GM18502 (cell line): ENCODE measurements around the gene GPATCH4.
A peak's percentile ranks its signal among the peaks of the same experiment; 100 is the strongest.
"Not testable (repeated sequence)": the region's sequence is repeated elsewhere in the genome, so short reads cannot be mapped to it uniquely, and the experiment has no call there.

Experiments
- ATAC-seq: cut with Tn5 transposase; IDR thresholded peaks from one replicate; pipeline ENCODE4 v1.9.1; 2021; ENCODE audit warnings: mild to moderate bottlenecking; ENCODE audit not compliant: unreplicated experiment, poor library complexity

GPATCH4 gene

DNA sequence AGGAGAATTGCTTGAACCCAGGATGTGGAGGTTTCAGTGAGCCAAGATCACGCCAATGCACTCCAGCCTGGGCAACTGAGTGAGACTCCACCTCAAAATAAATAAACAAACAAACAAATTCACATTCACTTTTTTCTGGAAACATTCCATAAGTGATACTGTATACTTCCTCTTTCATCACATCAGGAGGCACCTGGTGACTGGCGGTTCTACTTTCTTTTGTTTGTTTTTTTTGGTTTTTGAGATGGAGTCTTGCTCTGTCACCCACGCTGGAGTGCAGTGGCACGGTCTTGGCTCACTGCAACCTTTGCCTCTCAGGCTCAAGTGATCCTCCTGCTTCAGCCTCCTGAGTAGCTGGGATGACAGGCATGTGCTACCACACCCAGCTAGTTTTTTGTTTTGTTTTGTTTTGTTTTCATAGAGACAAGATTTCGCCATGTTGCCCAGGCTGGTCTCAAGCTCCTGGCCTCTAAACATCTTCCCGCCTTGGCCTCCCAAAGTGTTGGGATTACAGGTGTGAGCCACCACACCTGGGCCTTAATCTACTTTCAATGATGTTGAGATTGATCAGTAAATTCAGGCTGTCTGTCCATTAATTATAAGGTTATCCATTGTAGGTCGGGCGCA lies 28.7 kb upstream of the GPATCH4 start:
- ATAC-seq = no peak

DNA sequence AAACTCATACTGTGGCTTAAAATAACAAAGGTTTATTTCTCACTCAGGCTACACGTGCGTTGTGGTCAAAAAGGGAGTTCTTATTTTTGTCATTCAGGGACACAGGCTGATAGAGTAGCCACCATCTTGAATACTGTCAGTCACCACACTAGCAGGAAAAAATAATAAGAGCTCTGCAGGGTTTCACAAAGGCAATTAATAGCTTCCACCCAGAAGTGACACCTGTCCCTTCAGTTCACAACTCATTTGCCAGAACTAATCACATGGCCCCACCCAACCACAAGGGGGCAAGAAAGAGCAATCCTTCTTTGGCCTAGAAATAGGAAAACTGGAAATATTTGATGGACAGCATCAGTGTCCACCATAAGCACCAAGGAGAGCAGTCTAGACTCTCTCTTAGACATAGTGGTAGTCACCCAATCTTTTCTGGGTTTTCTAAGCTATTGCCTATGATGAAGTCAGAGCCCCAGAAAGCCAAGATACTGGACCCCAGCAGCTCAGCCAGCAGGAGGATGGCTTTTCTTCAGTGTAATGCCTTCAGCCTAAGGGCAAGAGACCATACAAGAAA lies 26.1 kb upstream of the GPATCH4 start:
- no peak for ATAC-seq

DNA sequence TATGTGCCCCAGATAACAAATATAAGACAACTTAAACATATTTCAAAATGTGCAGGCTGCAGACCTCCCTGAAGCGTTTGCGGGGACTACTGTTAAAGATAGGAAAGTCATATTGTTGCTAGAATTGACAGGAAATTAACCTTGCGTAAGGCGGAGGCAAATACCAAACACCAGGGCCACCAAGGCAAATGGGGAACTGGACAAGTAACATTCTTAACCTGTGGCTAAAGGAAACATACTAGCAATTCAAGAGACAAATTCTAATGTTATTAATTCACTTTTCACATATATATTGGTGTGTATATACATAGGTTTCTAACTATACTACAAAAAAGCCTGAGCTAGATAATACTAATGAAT lies 24.8 kb upstream of the GPATCH4 start:
- no peak for ATAC-seq

DNA sequence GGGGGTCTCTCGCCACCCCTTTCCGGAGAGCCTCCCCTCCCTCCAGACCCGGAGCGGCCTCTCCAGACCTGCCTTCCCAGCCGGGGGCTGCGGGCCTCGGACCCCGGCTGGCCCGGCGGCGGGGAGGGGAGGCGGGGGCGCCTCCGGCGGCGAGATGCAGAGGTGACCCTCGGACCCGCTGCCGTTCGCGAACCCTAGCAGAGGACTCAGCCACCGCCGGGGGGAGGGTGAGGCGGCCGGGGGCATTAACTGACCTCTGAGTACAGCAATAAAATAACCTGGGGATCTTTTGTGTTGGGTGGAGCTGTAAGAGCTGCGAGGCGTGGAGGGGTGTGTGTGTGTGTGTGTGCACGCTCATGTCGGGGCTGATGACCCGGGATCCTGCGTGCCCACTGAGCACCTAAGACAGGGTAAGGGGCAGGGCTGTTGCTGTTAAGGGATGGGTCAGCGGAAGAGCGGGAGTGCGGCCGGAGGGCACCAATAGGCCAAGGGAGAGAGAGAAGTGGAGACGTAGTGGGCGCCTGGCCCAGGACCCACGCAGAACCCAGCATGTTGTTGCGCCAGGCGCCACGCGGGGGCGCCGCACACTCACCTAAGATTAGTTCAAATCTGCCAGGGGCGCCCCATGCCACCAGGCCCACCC lies 24.3 kb upstream of the GPATCH4 start:
- ATAC-seq = no peak

DNA sequence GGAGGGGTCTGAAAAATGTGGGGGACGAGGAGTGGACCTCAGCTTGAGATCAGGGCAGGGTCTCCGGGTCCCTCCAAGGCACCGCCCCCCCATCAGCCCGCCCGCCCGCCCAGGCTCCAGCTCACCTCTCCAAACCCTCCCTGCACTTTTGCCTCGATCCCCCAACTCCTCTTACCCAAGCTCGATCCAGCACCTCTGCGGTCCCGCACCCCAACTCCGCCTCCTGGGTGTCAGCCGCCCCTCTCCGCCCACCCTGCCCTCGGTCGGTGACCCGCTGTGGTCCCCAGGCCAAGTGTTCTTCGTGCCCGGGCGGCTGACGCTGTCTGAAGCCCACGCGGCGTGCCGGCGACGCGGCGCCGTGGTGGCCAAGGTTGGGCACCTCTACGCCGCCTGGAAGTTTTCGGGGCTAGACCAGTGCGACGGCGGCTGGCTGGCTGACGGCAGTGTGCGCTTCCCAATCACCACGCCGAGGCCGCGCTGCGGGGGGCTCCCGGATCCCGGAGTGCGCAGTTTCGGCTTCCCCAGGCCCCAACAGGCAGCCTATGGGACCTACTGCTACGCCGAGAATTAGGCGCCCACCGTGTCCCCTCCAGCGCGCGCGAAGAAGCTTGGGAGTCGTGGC lies 23.6 kb upstream of the GPATCH4 start:
- no peak for ATAC-seq

DNA sequence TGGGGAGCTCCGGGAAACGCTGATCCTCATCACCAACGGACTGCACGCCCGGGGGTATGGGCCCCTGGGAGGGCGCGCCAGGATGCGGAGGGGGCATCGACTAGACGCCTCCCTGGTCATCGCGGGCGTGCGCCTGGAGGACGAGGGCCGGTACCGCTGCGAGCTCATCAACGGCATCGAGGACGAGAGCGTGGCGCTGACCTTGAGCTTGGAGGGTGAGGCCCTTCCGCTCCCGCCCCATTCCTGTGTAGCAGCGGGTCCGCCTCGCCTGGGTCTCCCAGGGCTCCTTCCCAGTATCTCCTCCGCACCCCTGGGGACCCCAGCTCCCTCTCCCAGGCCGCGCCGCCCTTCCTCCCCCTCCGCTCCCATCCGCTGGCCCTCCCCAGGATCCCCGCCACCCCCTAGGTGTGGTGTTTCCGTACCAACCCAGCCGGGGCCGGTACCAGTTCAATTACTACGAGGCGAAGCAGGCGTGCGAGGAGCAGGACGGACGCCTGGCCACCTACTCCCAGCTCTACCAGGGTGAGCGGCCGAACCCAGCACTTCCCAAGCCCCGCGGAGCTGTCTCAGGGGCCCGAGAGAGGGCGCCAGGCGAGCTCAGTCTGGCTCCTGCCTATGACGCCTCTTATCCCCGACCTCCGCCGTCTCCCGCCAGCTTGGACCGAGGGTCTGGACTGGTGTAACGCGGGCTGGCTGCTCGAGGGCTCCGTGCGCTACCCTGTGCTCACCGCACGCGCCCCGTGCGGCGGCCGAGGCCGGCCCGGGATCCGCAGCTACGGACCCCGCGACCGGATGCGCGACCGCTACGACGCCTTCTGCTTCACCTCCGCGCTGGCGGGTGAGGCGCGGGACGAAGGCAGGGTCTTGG lies 22.9 kb upstream of the GPATCH4 start:
- no peak for ATAC-seq

DNA sequence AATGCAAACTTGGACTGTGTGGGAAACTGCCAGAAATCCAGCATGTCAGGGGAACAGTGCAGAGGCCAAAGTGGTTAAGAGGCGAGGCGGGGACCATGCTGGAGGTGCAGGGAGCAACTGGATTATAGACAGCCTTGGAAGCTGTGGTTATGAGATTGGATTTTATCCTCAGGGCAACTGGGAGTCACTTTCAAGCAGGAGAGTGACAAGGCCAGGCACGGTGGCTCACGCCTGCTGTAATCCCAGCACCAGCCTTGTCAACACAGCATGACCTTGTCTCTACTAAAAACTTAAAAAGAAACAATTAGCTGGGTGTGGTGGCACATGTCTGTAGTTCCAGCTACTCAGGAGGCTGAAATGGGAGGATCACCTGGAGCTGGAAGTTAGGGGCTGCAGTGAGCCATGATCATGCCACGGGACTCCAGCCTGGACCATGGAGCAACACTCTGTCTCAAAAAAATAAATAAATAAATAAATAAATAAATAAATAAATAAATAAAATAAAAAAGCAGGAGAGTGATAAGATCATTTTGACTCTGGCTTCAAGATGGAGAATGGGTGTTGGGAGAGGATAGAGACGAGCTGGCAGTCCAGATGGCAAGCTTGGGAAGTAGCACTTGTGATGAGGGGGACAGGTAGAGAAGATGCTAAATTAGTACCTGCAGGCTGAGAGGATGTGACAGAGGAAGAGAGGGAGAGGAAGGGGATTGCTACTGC lies 21.5 kb upstream of the GPATCH4 start:
- ATAC-seq = no peak

DNA sequence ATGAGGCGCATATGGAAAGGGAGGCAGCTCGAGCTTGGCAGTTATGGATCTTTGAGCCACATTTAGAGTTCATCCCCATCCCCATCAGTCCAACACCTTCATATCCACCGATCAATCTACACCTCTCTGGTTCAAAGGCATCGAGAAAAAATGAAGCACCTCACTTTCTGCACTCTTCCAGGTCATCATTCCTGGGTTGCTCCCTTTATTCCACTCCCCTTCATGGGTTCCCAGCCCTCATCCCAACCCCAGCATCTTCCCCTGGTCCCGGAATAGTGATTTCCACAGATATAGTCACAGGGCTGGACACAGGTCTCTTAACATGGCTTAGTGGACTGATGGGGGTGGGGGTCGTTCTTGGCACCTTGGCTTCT lies 18.3 kb upstream of the GPATCH4 start:
- no peak for ATAC-seq

DNA sequence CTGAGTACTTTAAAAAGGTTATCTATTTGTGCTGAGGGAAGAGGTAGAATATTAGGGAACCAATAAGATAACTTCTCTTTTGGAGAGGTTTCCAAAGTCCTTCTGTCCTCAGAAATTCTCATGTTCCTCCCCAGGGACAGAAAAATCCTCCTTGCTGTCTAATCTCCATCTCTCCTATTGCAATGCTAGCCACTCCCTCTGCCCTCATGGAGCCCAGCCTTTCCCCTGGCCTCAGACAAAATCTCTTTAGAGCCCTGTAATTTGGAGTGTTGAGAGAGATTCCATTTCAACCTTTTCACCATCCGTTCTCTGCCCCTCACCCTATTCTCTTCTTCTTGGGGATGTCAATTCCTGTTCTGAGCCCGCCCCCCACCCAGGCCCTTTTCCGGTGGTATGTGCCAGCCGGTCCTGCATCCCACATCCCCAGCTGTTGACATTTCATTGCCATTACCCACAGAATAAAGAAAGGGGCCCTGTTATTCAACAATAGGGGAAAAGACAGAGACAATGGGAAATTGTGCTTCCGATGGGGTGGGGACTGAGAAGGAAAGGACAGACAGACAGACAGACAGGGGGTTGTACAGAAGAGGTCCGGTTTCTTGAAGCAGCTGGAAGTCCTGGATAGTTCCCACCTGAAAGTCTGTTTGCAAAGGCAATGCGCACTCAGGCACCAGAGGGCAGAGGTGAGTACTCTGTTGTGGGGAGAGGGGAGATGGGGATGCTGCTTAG lies 17.7 kb upstream of the GPATCH4 start, which contains the start of gene HAPLN2:
Gene HAPLN2 (plus strand): TSS at position 563 of the 729 bp plus-strand sequence. CDS start 4,076 bp downstream, outside the sequence.
- no peak for ATAC-seq

DNA sequence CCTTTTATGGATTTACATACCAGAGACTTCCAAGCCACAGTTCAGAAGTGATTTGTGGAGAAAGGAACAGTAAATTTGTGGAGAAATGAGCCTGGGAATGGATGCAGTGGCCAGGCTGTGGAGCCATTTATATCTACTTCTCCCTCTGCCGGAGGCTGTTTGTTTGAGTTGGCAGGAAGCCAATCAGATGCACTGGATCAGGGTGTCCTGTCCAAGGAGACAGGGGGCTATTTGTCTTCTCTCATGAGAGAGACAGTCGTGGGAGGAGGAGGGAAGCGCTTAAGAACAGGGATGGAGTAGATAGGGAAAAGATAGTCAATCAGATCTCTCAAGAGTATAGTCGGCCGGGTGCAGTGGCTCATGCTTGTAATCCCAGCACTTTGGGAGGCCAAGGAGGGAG lies 15.2 kb upstream of the GPATCH4 start:
- no peak for ATAC-seq

DNA sequence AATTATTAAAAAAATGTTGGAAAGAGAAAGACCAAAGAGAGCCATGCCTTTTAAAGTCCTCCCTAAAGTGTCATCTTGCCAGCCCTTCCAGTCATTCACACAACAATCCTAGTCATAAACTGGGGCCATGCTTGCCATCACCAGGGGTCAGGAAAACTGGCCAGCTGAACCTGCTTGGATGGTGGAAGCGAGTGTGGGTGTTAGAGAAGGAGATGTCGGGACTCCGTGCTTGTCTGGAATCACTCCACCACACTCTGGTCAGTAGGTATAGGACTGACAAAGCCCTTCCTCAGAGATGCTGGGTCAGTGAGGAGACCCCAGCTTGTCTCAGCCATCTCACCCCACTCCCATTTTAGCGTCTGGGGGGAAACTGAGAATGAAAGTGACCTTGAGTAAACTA lies 14.7 kb upstream of the GPATCH4 start:
- no peak for ATAC-seq

DNA sequence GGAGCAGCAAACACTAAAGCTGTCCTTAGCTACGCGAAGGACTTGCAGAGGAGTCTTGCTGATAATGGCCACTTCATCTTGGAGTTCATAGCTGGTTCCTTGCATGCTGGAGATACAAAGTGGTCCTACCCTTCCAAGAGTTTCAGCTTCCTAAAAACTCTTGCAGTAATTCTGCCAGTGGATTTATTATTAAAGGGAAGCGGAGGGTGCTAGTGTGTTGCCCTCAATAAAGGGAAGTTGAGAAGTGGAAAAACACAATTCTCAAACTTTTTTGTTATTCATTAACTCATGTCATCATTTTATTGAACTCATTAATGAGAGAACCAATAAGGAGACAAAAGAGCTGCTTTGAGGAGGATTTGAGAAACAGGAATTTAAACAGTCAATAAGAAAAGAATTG lies 11.4 kb upstream of the GPATCH4 start:
- ATAC-seq = no peak

DNA sequence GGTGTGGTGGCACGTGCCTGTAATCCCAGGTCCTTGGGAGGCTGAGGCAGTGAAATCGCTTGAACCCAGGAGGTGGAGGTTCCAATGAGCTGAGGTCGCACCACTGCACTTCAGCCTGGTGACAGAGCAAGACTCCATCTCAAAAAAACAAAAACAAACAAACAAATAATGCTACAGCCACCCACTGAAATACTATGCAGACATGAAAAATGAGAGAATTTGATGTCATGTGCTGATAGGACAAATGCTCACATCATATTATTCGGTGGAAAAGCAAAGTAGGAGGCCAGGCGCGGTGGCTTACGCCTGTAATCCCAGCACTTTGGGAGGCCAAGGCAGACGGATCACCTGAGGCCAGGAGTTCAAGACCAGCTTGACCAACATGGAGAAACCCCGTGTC lies 8.8 kb upstream of the GPATCH4 start:
- not testable (repeated sequence) for ATAC-seq

DNA sequence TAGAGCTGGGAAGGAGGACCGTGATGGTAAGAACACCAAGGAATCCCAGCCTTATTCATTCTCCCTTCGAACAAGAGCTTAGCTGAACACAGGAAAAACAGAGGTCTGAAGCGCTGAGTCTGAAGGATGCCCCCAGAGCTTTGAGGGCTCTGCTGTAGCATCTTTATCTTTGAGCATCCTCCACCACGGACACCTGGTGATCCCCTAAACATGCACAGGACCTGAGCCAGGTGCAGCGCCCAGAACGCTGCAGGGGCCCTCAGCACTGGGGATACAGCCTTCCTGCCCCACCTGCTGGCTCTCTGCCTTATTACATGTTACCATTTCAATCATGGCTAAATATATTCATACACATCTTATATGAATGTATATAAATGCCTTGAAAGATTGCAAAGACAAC lies 7.7 kb upstream of the GPATCH4 start:
- no peak for ATAC-seq

DNA sequence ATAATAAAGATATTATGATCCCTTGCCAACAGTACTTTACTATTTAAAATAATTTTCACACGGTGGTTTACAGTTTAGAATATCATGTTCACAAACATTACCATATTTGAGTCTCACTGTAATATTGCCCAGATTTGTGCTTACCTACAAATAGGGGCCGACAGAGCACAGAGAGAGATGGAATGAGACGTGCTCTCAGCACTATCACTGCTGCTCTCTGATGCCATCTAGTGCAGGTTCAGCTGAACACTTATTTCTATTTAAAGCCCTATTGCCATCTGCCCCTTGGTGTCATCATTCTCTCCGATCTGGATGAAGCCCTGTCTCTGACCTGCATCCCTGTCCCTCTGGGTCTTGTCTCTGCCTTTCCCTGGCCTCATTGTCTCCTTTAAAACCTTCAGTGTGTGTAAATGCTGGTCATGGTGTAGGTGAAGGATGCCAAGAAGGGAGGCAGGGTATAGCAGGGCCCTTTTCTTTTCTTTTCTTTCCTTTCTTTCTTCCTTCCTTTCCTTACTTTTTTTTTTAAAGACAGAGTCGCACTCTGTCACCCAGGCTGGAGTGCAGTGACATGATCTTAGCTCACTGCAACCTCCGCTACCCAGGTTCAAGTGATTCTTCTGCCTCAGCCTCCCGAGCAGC lies 6.9 kb upstream of the GPATCH4 start:
- ATAC-seq = no peak

DNA sequence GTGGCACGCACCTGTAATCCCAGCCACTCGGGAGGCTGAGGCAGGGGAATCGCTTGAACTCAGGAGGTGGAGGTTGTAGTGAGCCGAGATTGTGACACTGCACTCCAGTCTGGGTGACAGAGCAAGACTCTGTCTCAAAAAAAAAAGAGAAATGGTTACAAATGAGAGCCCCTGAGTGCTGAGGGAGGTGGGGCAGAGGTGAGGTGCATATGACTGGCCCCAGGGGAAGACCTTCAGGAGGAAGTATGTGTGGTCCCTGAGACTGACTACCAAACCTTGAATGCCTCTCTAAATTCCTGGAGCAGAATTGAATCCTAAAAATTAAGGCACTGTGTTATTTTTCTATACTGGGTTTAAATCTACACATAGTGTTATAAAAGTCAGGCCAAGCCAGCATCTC lies 6.1 kb upstream of the GPATCH4 start:
- not testable (repeated sequence) for ATAC-seq

DNA sequence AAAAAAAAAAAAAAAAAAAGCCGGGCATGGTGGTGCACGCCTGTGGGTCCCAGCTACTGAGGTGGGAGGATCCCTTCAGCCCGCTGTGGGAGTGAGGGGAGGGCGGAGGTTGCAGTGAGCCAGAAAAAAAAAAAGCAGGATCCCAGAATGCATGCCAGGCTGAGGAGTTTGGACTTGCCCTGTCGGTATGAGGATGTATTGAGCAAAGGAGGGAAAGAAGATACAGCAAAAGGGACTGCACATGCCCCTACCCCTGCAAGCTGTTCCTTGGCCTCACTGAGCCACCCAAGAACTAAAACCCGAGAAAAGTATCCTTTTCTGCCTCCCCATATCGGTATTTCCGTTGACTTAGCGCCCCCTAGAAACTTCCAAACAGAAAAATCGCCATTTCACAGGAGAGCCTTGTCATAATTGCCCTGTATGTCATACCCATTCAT lies 1.3 kb upstream of the GPATCH4 start:
- no peak for ATAC-seq

DNA sequence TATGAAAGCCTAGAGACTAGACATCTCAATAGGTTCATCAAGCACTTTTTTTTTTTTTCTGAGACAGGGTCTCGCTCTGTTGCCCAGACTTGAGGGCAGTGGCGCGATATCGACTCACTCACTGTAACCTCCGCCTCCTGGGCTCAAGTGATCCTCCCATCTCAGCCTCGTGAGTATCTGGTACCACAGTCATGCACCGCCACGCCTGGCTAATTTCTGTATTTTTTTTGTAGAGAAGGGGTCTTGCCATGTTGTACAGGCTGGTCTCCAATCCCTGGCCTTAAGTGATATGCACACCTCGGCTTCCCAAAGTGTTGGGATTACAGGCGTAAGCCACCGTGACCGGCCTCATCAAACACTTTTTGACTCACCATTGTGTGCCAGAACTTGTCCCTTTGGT lies 613 bp upstream of the GPATCH4 start:
- ATAC-seq = peak; percentile 22

DNA sequence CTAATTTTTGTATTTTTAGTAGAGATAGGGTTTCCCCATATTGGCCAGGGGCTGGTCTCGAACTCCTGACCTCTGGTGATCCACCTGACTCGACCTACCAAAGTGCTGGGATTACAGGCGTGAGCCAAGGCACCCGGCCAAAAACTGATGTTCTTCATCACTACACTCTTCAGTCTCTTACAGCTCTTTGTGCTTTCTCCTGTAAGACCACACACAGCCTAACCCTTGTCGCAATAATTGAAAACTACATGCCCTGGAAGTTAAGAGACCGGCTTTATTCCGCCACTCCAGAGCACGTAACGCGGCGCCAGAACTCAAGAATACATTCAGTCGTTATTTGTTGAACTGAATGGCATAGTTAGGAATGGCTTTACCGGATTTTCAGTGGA lies 552 bp downstream of the GPATCH4 start:
- no peak for ATAC-seq
